IMR-90 (cell line): ENCODE data around the gene RABGGTA. TPM values are rescaled to one million over a fixed set of nuclear protein-coding genes. Genes with fewer than 3 reads are reported as not detected.

Source experiments
- ATAC-seq: fragments of 200-7000 bp; cut with Tn5 transposase; 2 replicates; pipeline ENCODE4 v1.9.1; 2020; ENCODE audit warnings: low read depth, mild to moderate bottlenecking, moderate library complexity
- BruUV-seq: library from RNA; stranded (reverse); fragments of 400-500 nt; replicated peaks from 2 replicates; lab custom pipeline; 2021; lab: Mats Ljungman, UMichigan
- CTCF ChIA-PET: fragments of 300-600 bp; formaldehyde crosslinking; extraction: SDS; loops from one replicate; lab custom pipeline; 2021; ENCODE audit warnings: antibody characterized with exemption; lab: Yijun Ruan, JAX
- POLR2A ChIA-PET: fragments of 300-600 bp; sonication (Branson Sonifier 250); formaldehyde crosslinking; loops from one replicate; lab custom pipeline; 2022; ENCODE audit warnings: antibody characterized with exemption; ENCODE audit not compliant: unreplicated experiment; lab: Charles Lee
- DNase-seq: peaks from one replicate; pipeline ENCODE4 v3.0.0; 2013
- H2AFZ ChIP-seq: replicated peaks from 2 replicates; pipeline ENCODE3; 2013; ENCODE audit warnings: low read length, mild to moderate bottlenecking; ENCODE audit not compliant: poor library complexity
- H2AK5ac ChIP-seq: 2 replicates; pipeline ENCODE4 v1.6.1; 2013; ENCODE audit warnings: low read depth, low read length, inconsistent platforms
- H2AK9ac ChIP-seq: replicated peaks from 2 replicates; pipeline ENCODE3; 2013; ENCODE audit warnings: mild to moderate bottlenecking, low read depth, low read length, moderate library complexity; ENCODE audit not compliant: poor library complexity
- H2BK120ac ChIP-seq: 2 replicates; pipeline ENCODE4 v1.6.1; 2013; ENCODE audit warnings: low read depth, low read length, inconsistent platforms
- H2BK15ac ChIP-seq: 3 replicates; pipeline ENCODE4 v1.6.1; 2013; ENCODE audit warnings: low read depth, low read length, inconsistent platforms
- H2BK20ac ChIP-seq: 2 replicates; pipeline ENCODE4 v1.6.1; 2013; ENCODE audit warnings: low read depth, mild to moderate bottlenecking, inconsistent platforms, low read length, moderate library complexity
- H2BK5ac ChIP-seq: 2 replicates; pipeline ENCODE4 v1.6.1; 2013; ENCODE audit warnings: mild to moderate bottlenecking, low read depth, low read length, inconsistent platforms; ENCODE audit not compliant: poor library complexity, severe bottlenecking
- H3K14ac ChIP-seq: replicated peaks from 2 replicates; pipeline ENCODE4 v1.6.1; 2013; ENCODE audit warnings: low read depth, low read length, inconsistent platforms
- H3K18ac ChIP-seq: 2 replicates; pipeline ENCODE4 v1.6.1; 2013; ENCODE audit warnings: low read depth, low read length, control low read depth
- H3K23ac ChIP-seq: 2 replicates; pipeline ENCODE4 v1.6.1; 2013; ENCODE audit warnings: low read depth, low read length, inconsistent platforms
- H3K27ac ChIP-seq: 2 replicates; pipeline ENCODE4 v1.5.1; 2013; ENCODE audit warnings: mild to moderate bottlenecking, control low read depth, low read length; ENCODE audit not compliant: insufficient read depth
- H3K27me3 ChIP-seq: 2 replicates; pipeline ENCODE4 v1.6.1; 2013; ENCODE audit warnings: low read length; ENCODE audit not compliant: control insufficient read depth, insufficient read depth
- H3K36me3 ChIP-seq: 2 replicates; pipeline ENCODE4 v1.6.1; 2013; ENCODE audit warnings: low read length, mixed read lengths; ENCODE audit not compliant: control insufficient read depth, insufficient read depth
- H3K4ac ChIP-seq: 2 replicates; pipeline ENCODE4 v1.6.1; 2013; ENCODE audit warnings: low read depth, low read length, inconsistent platforms
- H3K4me1 ChIP-seq: 2 replicates; pipeline ENCODE4 v1.6.1; 2013; ENCODE audit warnings: low read length, mixed read lengths; ENCODE audit not compliant: control insufficient read depth, insufficient read depth
- H3K4me2 ChIP-seq: 2 replicates; pipeline ENCODE4 v1.6.1; 2013; ENCODE audit warnings: low read depth, mild to moderate bottlenecking, control low read depth, low read length, moderate library complexity
- H3K4me3 ChIP-seq: 2 replicates; pipeline ENCODE4 v1.5.1; 2013; ENCODE audit warnings: low read depth, mild to moderate bottlenecking, control low read depth, low read length, moderate library complexity; ENCODE audit not compliant: insufficient read depth
- H3K56ac ChIP-seq: 2 replicates; pipeline ENCODE4 v1.6.1; 2013; ENCODE audit warnings: low read length, inconsistent platforms; ENCODE audit not compliant: insufficient read depth; ENCODE audit errors: extremely low read depth
- H3K79me1 ChIP-seq, 2 experiments: 2 replicates each; pipeline ENCODE4 v1.6.1; 2013; ENCODE audit warnings: low read length in 2 of 2, inconsistent platforms in 1 of 2, low read depth in 1 of 2
- H3K9ac ChIP-seq: 2 replicates; pipeline ENCODE4 v1.6.1; 2013; ENCODE audit warnings: low read depth, low read length, control low read depth
- H3K9me1 ChIP-seq: 2 replicates; pipeline ENCODE4 v1.6.1; 2013; ENCODE audit warnings: low read length, inconsistent platforms; ENCODE audit not compliant: insufficient read depth
- H3K9me3 ChIP-seq: 2 replicates; pipeline ENCODE4 v1.6.1; 2013; ENCODE audit warnings: low read length; ENCODE audit not compliant: control insufficient read depth, insufficient read depth
- H4K20me1 ChIP-seq: 2 replicates; pipeline ENCODE4 v1.6.1; 2013; ENCODE audit warnings: low read length, inconsistent platforms; ENCODE audit not compliant: insufficient read depth
- H4K5ac ChIP-seq: 2 replicates; pipeline ENCODE4 v1.6.1; 2013; ENCODE audit warnings: mild to moderate bottlenecking, low read depth, low read length, control low read depth
- H4K8ac ChIP-seq, 2 experiments: 2 replicates each; pipeline ENCODE4 v1.6.1; 2013; ENCODE audit warnings: low read depth in 2 of 2, low read length in 2 of 2, control low read depth in 1 of 2, inconsistent platforms in 1 of 2
- H4K91ac ChIP-seq: 2 replicates; pipeline ENCODE4 v1.6.1; 2013; ENCODE audit warnings: low read depth, low read length, inconsistent platforms; ENCODE audit not compliant: insufficient read depth
- CEBPB ChIP-seq: IDR thresholded peaks from 2 replicates; pipeline ENCODE4 v1.6.1; 2012; ENCODE audit warnings: low read depth, low read length, improper control_type of control experiment
- ELK1 ChIP-seq: fragments of 150-350 bp; IDR thresholded peaks from 2 replicates; pipeline ENCODE4 v1.6.1; 2016; ENCODE audit warnings: low read depth, mild to moderate bottlenecking, low read length, moderate library complexity, borderline replicate concordance
- FOS ChIP-seq: fragments of 150-350 bp; IDR thresholded peaks from 2 replicates; pipeline ENCODE4 v1.6.1; 2016; ENCODE audit warnings: low read depth, low read length
- MAZ ChIP-seq: IDR thresholded peaks from 2 replicates; pipeline ENCODE4 v1.6.1; 2012; ENCODE audit warnings: low read depth, mild to moderate bottlenecking, low read length, improper control_type of control experiment, moderate library complexity, borderline replicate concordance
- MXI1 ChIP-seq: IDR thresholded peaks from 2 replicates; pipeline ENCODE4 v1.6.1; 2012; ENCODE audit warnings: low read depth, mild to moderate bottlenecking, low read length, moderate library complexity, borderline replicate concordance
- NFE2L2 ChIP-seq: fragments of 150-350 bp; IDR thresholded peaks from 2 replicates; pipeline ENCODE4 v1.6.1; 2016; ENCODE audit warnings: low read depth, mild to moderate bottlenecking, low read length
- POLR2A ChIP-seq: IDR thresholded peaks from 2 replicates; pipeline ENCODE4 v1.6.1; 2012; ENCODE audit warnings: mild to moderate bottlenecking, low read depth, low read length
- RAD21 ChIP-seq: IDR thresholded peaks from 2 replicates; pipeline ENCODE4 v1.6.1; 2012; ENCODE audit warnings: low read length, improper control_type of control experiment
- SMC3 ChIP-seq: fragments of 150-350 bp; IDR thresholded peaks from 2 replicates; pipeline ENCODE4 v1.6.1; 2016; ENCODE audit warnings: low read depth, mild to moderate bottlenecking, antibody characterized with exemption, low read length, moderate library complexity
- WGBS, 2 experiments: methylation state at CpG; one replicate each; pipeline versions ENCODE4 v1.1.5 to v1.1.7; 2013; ENCODE audit warnings: missing lambda C conversion rate in 2 of 2; ENCODE audit not compliant: insufficient read length in 1 of 2; ENCODE audit errors: extremely low coverage in 2 of 2; 5-methylcytosine and 5-hydroxymethylcytosine counted together
- dilution Hi-C: fragments of 300-500 bp; cut with HindIII; formaldehyde crosslinking; loops from one replicate; pipeline ENCODE4 v1.14.3; 2018; ENCODE audit warnings: low sequenced_read_pairs; ENCODE audit not compliant: unreplicated experiment
- in situ Hi-C: fragments of 300-500 bp; cut with MboI; formaldehyde crosslinking; loops from 3 replicates; pipeline ENCODE4 v1.14.3; 2019; ENCODE audit warnings: low sequenced_read_pairs, inconsistent platforms, mixed read lengths
- intact Hi-C: fragments of 100-400 bp; cut with micrococcal nuclease; formaldehyde crosslinking; loops from 2 replicates; pipeline ENCODE4 v1.10.0; 2022
- polyA plus RNA-seq, 3 experiments: library from polyadenylated mRNA; depleted of rRNA; stranded (reverse); fragments of >200 nt; gene quantifications; 2 replicates each; pipeline ENCODE4 v1.2.3, GENCODE V29; 2012; ENCODE audit warnings: low replicate concordance in 1 of 3
- total RNA-seq: library from RNA; depleted of rRNA; stranded (reverse); fragments of >200 nt; gene quantifications from 2 replicates; pipeline ENCODE4 v1.2.3, GENCODE V29; 2012
- TF ChIP-seq, protein P1 (sequence below): conservative IDR thresholded peaks from 2 replicates; pipeline ENCODE4 v1.5.1; 2012; ENCODE audit warnings: mild to moderate bottlenecking, low read depth, low read length, improper control_type of control experiment
- TF ChIP-seq, protein P2 (sequence below): fragments of 150-350 bp; IDR thresholded peaks from 2 replicates; pipeline ENCODE4 v1.6.1; 2017; ENCODE audit warnings: mild to moderate bottlenecking, antibody characterized with exemption, low read length, low read depth

RABGGTA gene
- total and polyA plus RNA-seq, 2 of the 4 experiments (the other 2 are of a cell fraction) = 25.6 to 55.6 TPM

- peak; percentile 74 for ATAC-seq
- TF ChIP-seq RAD21 (peak; percentile 93), MAZ (peak; percentile 58; the same call in 1 of the 2 replicates), CEBPB (no peak; the same call in 1 of the 2 replicates), MXI1 (peak; percentile 81), POLR2A (peak; percentile 56; the same call in 1 of the 2 replicates), ELK1 (no peak), SMC3 (peak; percentile 94), NFE2L2 (no peak), FOS (peak; percentile 65; the same call in 1 of the 2 replicates)
- TF ChIP-seq, protein P1, sequence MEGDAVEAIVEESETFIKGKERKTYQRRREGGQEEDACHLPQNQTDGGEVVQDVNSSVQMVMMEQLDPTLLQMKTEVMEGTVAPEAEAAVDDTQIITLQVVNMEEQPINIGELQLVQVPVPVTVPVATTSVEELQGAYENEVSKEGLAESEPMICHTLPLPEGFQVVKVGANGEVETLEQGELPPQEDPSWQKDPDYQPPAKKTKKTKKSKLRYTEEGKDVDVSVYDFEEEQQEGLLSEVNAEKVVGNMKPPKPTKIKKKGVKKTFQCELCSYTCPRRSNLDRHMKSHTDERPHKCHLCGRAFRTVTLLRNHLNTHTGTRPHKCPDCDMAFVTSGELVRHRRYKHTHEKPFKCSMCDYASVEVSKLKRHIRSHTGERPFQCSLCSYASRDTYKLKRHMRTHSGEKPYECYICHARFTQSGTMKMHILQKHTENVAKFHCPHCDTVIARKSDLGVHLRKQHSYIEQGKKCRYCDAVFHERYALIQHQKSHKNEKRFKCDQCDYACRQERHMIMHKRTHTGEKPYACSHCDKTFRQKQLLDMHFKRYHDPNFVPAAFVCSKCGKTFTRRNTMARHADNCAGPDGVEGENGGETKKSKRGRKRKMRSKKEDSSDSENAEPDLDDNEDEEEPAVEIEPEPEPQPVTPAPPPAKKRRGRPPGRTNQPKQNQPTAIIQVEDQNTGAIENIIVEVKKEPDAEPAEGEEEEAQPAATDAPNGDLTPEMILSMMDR = peak; percentile 90
- TF ChIP-seq, protein P2, sequence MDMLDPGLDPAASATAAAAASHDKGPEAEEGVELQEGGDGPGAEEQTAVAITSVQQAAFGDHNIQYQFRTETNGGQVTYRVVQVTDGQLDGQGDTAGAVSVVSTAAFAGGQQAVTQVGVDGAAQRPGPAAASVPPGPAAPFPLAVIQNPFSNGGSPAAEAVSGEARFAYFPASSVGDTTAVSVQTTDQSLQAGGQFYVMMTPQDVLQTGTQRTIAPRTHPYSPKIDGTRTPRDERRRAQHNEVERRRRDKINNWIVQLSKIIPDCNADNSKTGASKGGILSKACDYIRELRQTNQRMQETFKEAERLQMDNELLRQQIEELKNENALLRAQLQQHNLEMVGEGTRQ = peak; percentile 49; the same call in 1 of the 2 replicates
Measured at GRCh38 chr14:24296341-24297157, 25.2 kb upstream of the RABGGTA start.

More at GRCh38 chr14:24296341-24297157, 25.2 kb upstream of the RABGGTA start:
- H2AK5ac ChIP-seq = peak overlapping the region; percentile 67; the same call in 1 of the 2 replicates
- peaks cover 13% of the 10 kb centered on the region for H3K36me3 ChIP-seq
- H2AFZ ChIP-seq = peak overlapping the region; percentile 73
- H4K91ac ChIP-seq = 0 out of 2 replicates have a peak overlapping the region, but pooled peaks have one; percentile 34
- in situ Hi-C loops (loop anchor here (5.0 kb wide), 1 partner anchor 54 kb away; the partner anchor contains the start of gene TINF2), intact Hi-C loops (loop anchor here (1.0 to 10.0 kb wide), 7 partner anchors 25 to 312 kb away; partner anchors contain the start of genes DHRS4L2, MDP1, PSME2 and RABGGTA), dilution Hi-C loops (no loop called here)
- no peaks in the 10 kb centered on the region for H4K20me1 ChIP-seq
- no peak overlapping the region for H3K23ac ChIP-seq
- 0 out of 2 replicates have a peak overlapping the region, but pooled peaks have one; percentile 16 for H3K14ac ChIP-seq
- peak overlapping the region; percentile 16; the same call in 1 of the 3 replicates for H2BK15ac ChIP-seq
- peak overlapping the region; percentile 8; the same call in 1 of the 2 replicates for H2BK120ac ChIP-seq
- no peak overlapping the region for H3K9ac ChIP-seq
- H2BK20ac ChIP-seq = peak overlapping the region; percentile 8; the same call in 1 of the 2 replicates
- POLR2A ChIA-PET = interaction anchor here (1.9 kb wide), 1 partner anchor 54 kb away, joined by 6 read pairs; the partner anchor contains the start of gene TINF2
- H4K5ac ChIP-seq = peak overlapping the region; percentile 19; the same call in 1 of the 2 replicates
- H3K4me2 ChIP-seq = no peak overlapping the region
- 0 out of 2 replicates have a peak overlapping the region, but pooled peaks have one; percentile 13 for H3K27ac ChIP-seq
- peak overlapping the region in 1 of 2 experiments; percentile 20; a peak in 3 of 4 replicates for H4K8ac ChIP-seq
- no peaks in the 10 kb centered on the region for H3K9me1 ChIP-seq
- peak; percentile 97 for DNase-seq
- no peaks in the 10 kb centered on the region for H3K9me3 ChIP-seq
- H3K4ac ChIP-seq = peak overlapping the region; percentile 64
- no TSS peak for BruUV-seq
- no peak overlapping the region for H3K4me3 ChIP-seq
- peaks cover 17 to 44% of the 10 kb centered on the region in 2 experiments for H3K79me1 ChIP-seq
- WGBS, 2 experiments = 71% methylated on average over 4 of the region's 12 CpGs; no CpG with 5 or more reads in 1 of the 2 experiments
- peaks cover 9% of the 10 kb centered on the region for H3K4me1 ChIP-seq
- H3K27me3 ChIP-seq = no peaks in the 10 kb centered on the region
- H2AK9ac ChIP-seq = peak overlapping the region; percentile 59
- peak overlapping the region; percentile 11 for H2BK5ac ChIP-seq
- H3K56ac ChIP-seq = no peak overlapping the region
- CTCF ChIA-PET = interaction anchor here (0.8 to 3.0 kb wide), 7 partner anchors 10 to 181 kb away, joined by 3 to 23 read pairs (median 4); partner anchors contain the start of genes CIDEB, LTB4R2 and TINF2
- H3K18ac ChIP-seq = no peak overlapping the region
